HUDEP-2 (cell line): ENCODE measurements around the gene SELENON.

Experiments
- DNase-seq, 76 experiments: peaks; one replicate each; lab custom pipeline; 2025; ENCODE audit not compliant: unreplicated experiment in 76 of 76; lab: John Stamatoyannopoulos, UW

Gene SELENON

DNA sequence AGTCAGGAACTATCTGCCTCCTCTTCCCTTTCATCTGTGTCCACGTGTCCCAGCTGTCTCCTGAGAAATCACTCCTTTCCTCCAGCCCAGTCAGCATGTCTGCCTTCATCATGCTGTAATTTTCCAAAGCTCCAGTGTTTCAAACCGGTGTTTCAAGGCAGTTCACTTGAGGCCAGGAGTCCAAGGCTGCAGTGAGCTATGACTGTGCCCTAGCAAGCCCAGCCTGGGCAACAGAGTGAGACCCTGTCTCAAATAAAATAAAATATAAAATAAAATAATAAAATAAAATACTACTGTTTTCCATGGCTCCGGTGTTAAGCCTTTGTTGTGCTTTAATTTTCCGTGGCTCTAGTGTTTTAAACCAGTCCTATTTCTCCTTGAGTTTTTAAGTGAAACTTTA, 7.9 kb upstream of the SELENON start:
- DNase-seq = no peak

DNA sequence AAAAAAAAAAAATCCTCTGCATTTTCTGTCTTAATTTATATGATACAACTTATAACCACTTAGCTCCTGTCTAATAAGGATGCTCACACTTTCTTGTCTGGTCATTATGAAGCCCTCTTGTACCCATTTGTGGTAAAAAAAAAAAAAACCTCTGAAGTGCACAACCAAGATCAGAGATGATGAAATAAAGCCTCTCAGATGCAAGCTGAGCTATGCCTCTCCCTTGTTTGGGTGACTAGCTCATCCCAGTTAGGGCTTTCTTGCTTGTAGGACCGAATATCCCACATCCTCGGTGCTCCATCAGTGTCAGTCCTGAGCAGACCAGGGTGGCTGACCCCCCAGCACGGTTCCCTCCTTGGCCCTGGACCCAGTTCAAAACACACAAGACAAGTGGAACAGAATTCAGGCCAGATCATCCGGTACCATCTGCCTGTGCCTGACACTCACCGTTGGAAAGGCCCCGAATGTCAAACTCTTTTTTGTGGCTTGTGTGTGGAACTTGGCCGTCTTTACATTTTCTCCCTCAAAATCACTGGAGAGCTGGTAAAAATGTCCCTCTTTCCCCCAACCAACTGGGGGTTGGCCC, 6.3 kb upstream of the SELENON start:
- DNase-seq = no peak

DNA sequence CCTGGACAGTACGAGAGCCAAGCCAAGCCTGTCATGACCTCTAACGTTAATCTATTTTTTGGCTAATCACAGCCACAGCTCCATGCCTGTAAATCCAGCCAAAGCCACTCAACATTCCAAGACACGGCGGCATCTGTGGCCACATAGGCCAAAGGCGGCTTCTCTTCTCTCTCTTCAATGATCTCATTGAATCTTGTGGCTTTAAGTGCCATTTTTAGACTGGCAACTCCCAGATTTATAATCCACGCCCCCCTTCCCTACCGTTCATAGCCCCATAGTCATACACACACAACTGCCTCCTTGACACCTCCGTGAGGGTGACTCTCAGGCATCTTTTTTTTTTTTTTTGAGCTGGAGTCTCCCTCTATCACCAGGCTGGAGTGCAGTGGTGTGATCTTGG, 5.7 kb upstream of the SELENON start:
- no peak for DNase-seq

DNA sequence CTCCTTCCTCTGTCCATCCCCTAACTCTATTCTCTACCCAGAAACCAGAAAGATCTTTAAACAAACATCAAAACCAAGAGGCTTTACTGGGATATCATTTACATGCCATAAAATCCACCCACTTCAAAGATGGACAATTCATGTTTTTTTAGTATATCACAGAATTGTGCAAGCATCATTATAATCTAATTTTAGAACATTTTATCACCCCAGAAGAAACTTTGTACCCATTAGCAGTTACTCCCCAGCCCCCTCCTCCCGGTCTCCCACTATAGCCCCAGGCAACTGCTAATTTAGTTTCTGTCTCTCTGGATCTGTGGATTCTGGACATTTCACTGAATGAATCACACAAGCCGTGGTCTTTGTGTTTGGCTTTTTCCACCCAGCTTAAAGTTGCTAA, 4.8 kb upstream of the SELENON start:
- no peak for DNase-seq

DNA sequence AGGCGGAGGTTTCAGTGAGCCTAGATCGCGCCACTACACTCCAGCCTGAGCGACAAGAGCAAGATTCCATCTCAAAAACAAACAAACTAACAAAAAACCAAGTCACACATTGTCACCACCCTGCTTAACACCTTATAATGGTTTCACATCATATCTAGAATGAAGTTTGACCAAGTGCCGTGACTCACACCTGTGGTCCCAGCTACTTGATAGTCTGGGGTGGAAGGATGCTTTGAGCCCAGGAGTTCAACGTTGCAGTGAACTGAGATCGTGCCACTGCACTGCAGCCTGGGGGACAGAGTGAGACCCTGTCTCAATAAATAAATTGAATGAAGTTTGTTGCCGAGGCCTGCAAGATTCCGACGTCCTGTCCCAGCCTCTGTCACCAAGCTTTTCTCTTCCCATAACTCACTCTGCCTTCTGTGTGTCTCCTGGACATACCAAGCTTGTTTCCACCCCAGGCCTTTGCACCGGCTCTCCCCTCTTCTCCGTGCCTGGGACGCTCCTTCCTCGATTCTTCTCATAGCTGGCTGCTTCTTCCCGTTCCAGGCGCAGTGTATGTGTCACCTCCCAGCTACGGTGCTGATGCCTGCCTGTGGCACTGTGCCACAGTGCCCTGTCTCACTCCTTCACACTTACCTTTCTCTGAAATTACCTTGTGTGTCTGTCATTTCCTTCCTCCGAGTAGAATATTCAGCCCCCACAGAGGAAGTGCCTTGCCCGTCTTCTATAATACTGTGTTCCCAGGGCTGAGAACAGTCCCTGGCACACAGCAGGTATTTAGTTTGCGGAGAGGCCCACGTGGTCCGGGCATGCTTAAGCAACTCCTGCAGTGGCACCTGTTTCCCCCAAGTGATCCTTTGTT, 3.8 kb upstream of the SELENON start:
- no peak for DNase-seq

DNA sequence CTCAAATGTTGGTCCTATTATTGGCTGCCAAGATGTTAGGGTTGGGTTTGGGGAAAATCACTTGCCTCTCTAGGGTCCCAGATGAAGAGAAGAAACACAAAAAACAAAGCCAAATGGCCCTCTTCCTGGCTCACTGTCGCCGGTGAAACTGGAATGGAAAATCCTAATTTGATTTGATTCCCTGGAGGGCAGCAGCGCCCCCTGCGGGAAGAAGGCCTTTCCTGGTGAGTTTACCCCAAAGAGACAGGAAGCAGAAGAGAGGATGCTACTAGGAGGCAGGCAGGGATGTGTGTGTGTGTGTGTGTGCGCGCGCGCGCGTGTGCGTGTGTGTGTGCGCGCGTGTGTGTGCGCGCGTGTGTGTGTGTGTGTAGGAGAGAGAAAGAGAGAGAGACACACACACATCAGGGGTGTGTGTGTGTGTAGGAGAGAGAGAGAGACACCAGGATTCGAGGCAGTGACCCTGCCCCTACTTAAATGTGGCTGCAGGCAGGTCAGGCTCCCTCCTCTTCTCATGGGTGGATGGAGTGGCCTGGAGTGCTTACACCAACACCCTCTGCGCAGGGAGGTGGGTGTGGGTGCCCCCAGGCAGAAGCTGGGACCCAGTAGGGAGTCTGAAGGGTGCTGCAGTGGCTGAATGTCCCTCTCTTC, 3.1 kb upstream of the SELENON start:
- peak in 66 of 76 experiments; percentile 8 to 82 (median 52) for DNase-seq

DNA sequence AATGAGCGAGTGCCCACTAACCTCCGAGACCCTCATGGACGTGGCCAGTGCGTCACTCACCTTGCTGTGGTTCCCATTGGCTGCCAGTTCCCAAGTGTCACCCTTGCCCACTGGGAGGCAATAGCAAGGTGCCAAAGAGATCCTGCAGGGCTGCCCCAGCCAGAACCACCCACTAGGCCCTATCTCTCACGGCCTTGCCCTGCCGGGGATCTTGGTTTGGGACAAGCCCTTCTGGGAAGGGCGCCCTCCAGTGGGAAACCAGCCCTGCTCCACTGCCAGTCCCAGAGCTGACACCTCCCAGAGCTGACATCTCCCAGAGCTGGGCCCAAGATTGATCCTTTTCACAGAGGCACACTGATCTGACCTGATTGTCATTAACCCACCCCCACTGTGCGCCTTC, 2.1 kb upstream of the SELENON start:
- DNase-seq = peak in 66 of 76 experiments; percentile 10 to 75 (median 54)

DNA sequence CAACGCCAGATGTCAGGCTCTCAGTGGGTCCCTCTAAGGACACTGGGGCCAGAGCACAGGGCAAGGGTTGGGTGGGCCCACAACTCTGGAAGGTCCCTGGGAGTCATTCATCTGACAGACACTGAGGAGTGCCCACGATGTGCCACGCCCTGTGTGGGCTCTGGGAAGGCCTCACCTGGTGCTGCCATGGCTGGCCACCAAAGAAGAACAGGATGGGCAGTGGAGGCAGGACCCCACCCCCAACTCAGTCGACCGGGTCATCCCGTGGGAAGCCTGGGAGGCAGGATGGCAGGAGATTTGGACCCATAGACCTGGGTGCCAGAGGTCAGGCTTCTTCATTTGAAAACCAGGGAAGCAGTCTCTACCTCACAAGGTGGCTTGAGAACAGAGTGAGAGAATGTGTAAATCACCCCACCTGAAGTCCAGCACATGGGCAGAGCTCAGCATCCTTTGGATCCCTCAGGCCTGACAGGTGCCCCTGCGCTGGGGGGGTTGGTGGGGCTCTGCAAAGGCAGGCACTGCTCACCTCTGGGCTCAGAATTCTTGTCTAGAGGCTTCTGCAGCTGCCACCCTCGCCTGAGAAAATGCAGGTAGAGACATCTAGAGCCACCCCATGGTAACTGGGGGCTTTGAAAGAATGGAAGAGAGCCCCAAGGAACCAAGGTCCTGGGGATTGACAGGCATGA, 1.2 kb upstream of the SELENON start:
- no peak for DNase-seq

DNA sequence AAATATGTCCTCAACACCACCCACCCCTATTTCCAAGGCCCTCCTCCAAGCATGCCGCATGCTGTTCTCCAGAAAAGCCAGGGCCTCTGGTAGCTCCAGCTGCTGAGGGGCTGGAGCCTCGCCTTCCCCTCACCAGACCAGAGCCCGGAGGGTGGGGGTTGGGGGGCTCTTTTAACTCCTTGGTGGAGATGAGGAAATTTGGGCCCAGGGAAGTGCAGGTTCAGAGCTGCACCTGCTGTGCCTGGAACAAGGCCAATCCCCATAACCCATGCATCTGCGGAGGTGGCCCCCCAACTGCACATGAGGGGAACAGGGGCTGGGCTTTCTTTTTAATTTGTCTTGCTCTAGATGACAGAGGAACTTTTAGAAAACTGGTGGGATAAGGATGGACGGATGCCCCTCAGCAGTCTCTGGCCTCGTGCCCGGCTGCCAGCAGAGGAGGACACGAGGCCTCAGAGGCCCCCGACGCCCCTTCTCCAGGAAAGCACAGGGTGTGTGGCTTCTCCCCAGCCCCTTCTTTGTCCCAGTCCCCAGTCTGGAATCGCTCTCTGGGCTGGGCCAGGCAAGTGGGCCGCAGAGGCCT, 550 bp upstream of the SELENON start:
- no peak for DNase-seq

DNA sequence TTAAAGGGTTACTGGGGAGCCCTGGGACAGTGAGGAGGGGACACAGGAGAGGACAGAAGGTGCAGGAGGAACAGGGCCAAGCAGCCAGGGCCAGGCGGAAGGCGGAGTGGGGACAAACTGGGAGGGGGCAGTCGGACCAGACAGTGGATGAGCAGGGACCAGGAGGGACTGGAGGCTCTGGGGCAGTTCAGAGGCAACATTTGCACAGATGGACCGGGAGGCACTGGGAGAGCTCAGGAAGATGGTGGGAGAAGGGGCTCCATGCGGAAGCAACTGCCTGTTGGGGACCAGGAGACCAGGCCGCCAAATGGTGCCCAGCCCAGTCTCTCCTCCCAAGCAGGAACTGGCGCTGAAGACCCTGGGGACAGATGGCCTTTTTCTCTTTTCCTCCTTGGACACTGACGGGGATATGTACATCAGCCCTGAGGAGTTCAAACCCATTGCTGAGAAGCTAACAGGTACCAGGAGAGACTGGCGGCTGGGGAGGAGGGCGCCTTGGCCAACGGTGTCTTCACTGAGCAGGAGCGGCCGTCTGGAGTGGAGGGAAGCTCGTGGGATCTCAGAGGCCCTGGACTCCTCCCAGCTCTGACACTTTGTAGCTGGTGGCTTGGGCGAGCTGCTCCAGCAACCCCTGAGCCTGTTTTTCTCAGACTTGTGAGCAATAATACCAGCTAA, 847 bp downstream of the SELENON start:
- peak in 1 of 76 experiments; percentile 16 for DNase-seq

DNA sequence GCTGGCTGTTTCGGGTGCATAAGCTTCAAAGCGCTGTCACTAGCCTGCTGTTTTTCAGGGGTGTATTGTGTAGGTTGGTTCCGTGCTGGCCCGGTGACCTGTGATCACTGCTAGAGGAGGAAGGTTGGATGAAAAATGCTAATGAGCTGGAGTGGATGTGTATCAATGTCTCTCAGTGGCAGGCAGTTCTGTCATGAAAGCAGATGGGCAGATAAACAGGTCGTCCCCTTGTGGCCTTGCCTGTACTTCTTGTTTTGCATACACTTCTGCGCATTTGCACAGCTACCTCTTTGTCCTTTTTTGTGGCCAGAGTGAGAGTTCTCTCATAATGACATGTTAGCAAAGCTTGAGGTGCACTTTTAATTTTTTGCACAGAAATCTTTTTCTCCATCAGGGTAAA, 2.9 kb downstream of the SELENON start:
- DNase-seq = peak in 4 of 76 experiments; percentile 8 to 31 (median 14)

DNA sequence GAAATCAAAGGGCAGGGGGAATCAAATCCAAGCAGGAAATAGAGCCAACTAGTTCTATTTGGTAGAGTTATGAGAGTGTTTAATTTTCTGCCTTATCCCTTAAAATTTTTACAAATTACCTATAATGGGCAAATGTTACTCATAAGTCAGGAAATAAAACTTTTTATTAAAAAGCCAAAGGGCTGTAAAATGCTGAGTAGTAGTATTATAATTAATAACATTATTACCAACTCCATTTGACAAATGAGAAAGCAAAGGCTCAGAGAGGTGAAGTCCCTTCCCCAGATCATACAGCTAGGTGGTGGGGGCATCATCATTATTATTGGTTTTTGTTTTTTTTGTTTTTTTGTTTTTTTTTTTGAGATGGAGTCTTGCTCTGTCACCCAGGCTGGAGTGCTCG, 3.4 kb downstream of the SELENON start:
- DNase-seq = no peak

DNA sequence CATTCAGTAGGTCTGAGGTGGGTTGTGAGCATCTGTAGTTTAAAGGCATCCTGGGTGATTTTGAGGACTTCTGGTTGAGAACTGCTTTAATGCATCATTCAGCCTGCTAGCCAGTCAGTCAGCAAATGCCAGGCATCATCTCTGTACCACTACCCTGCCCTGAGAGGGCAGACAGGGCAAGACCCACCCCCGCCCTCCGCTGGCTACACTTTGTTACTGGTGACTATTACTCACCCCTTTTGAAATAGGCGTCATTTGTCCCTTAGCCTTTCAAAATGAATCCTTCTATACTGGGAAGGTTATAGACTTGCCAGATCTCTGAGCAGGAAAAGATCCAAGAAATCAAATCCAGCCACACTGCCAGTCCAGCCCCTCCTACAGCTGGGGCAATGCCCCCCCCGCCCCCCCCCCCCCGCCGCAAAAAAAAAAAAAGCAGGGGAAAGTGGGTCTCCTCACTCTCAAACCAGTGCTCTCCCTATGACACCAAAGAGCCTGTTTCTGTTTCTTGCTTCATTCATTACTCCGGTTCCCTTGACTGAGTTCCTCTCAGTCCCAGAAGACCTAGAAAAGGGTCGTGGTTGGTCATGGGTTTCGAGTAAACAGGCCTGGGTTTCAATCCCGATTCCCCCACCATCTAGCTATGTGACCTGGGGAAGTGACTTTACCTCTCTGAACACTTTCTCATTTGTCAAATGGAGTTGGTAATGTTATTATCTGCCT, 4.4 kb downstream of the SELENON start:
- DNase-seq = no peak

DNA sequence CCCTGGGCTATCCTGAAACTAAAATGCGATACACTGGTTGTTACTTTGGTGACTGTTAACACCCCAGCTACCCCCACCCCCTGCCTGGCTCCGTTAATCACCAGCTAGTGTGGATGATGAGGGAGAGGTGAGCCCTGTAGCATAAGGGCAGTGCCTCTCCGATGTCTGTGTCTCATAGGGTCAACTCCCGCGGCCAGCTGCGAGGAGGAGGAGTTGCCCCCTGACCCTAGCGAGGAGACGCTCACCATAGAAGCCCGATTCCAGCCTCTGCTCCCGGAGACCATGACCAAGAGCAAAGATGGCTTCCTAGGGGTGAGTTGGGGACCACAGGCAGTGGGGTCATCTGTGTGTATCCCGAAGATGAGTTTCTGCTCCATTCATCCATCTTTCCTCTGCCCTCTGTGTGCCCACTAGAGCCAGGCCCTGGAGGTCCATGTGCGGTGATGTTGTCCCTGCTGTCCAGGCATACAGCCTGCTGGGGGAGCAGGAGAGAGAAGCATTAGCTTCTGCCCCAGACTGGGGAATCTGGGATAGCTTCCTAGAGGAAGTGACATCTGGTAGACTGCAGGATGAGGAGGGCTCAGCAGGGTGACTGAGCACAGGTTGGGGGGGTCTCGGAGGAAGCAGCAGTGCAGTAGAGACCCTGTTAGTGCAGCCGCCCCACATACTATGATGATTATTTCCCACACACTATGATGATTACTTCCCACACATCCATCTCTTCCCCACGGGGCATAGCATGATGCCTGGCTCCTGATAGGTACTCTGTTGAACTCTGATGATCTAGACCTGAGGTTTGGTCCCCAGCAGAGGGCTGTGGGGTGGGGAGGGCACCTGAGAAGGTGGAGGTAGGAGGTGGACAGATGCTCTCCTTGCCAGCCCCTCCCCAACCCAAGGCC, 5.2 kb downstream of the SELENON start:
- no peak for DNase-seq

DNA sequence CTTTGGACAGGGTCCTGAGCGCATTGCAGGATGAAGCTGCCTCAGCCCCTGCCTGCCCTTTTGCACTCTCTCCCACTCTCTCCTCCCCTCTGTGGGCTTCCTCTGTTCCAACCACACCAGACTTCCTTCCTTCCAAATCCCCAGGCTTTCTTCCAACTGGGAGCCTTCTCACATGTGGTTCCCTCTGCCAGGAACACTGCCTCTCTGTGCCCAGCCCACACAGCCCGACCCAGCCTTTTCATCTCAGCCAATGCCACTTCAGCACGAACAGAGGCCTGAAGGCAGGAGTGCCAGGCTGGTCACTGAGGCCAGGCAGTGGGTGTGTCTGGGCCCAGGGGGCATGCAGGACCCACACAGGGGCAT, 5.9 kb downstream of the SELENON start:
- DNase-seq = no peak

DNA sequence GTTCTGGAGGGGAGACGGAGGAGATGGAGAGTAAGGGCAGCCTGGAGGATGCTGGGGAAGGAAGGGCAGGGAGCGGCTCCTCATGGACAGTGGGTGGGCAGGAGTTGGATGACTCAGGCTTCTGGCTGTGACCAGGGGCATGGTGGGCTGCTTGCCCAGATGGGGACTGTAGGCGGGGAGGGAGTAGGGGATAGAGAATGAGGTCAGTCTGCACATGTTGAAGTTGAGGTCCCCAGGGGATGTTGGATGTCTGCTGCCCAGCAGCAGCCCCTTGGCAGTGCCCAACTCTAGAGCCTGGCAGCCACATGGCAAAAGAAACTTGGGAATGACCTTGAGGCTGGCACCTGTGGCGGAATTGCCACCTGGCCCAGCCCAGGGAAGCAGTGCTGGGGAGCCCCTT, 6.4 kb downstream of the SELENON start:
- no peak for DNase-seq

DNA sequence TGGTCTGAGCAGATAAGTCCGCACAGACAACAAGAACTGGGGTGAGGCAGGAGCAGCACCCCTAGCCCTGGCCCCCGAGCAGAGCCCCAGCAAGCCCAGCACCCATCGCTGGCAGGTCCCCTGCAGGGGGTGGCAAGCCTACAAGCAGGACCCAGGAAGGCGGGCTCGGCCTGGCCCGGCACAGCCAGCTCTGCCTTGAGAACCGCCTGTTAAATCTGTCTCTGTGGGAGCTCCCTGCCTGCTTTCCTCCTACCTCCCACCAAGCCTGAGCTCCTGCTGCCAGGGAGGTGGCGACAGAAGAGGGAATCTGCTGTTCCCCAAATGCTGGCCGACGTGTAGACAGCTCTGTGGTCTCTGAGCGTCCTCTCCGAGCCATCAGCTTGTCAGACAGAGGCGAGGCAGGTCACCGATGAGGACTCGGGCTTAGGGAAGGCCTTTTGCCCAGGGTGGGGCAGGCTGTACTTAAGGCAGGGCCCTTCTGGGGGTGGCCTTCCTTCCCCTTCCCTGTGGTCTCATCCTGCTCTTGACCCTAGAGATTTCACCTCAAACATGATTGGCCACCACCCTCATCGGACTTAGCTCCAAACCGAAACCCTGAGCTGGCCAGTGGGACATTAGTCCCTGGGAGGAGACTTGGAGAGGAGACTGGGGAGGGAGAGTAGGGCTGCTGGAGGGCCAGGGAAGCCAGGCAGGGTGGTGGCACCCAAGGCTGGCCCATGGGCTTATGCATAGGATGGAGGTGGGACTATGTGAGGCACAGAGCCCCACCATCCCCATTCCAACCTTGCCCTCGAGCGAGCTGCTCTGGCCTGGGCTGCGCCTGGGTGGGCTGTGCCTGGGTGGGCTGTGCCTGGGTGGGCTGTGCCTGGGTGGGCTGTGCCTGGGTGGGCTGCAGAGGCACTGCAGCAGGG, 7.7 kb downstream of the SELENON start:
- DNase-seq = no peak
